ENCODE data around the gene ARHGAP29. TPM values are rescaled to one million over a fixed set of nuclear protein-coding genes. Genes with fewer than 3 reads are reported as not detected.

Gene ARHGAP29
- polyA plus RNA-seq, 2 of the 4 experiments (the other 2 are of a cell fraction): 14.3 to 29.7 TPM

GRCh38 chr1:94279462-94279861, 42.1 kb upstream of the ARHGAP29 start:
- no peak overlapping the region for H3K4me2 ChIP-seq
- H3K4me1 ChIP-seq: no peaks in the 10 kb centered on the region
- H3K4me3 ChIP-seq: no peak overlapping the region
- FAIRE-seq (no peak), DNase-seq (ENCODE audit: low read depth in 1 of 2, low spot score in 1 of 2) (no peak), ATAC-seq (no peak)
- POLR2A ChIA-PET: no interaction called here
- 90% methylated on average over 1 of the region's 1 CpG for WGBS (ENCODE audit: missing lambda C conversion rate)
- H3K9me3 ChIP-seq: no peaks in the 10 kb centered on the region
- no peak overlapping the region for H3K27ac ChIP-seq
- CTCF ChIA-PET: interaction anchor here (0.9 to 1.0 kb wide), 2 partner anchors 56 to 233 kb away, joined by 3 to 4 read pairs; no protein-coding TSS in a partner anchor
- no peak for TF ChIP-seq NFE2L2 (conservative IDR thresholded peaks at IDR 0.05; ENCODE audit: low read length)
- TF ChIP-seq CBX2 (IDR thresholded peaks at IDR 0.05; ENCODE audit: borderline replicate concordance, low read depth): no peak
- no peak for TF ChIP-seq JUNB (IDR thresholded peaks at IDR 0.05)
- no peak for TF ChIP-seq HEYL (CRISPR knock-in tag; IDR thresholded peaks at IDR 0.05)
- TF ChIP-seq FOXS1 (CRISPR knock-in tag; IDR thresholded peaks at IDR 0.05): no peak
- no peak for TF ChIP-seq HES2 (IDR thresholded peaks at IDR 0.05)
- no peak for TF ChIP-seq NR3C1 (IDR thresholded peaks at IDR 0.05)
- no peak for TF ChIP-seq EP300 (IDR thresholded peaks at IDR 0.05)
- no peak for TF ChIP-seq RARB (CRISPR knock-in tag; IDR thresholded peaks at IDR 0.05)
- no peak for TF ChIP-seq USF2 (IDR thresholded peaks at IDR 0.05)
- no peak for TF ChIP-seq HOXA7 (CRISPR knock-in tag; IDR thresholded peaks at IDR 0.05)
- no peak for TF ChIP-seq NPAS2 (CRISPR knock-in tag; IDR thresholded peaks at IDR 0.05; ENCODE audit: borderline replicate concordance)
- no peak for TF ChIP-seq HDAC2 (IDR thresholded peaks at IDR 0.05)
- no peak for TF ChIP-seq KDM5A (IDR thresholded peaks at IDR 0.05)
- no peak for TF ChIP-seq SMC3 (IDR thresholded peaks at IDR 0.05)
- no peak for TF ChIP-seq MAZ (IDR thresholded peaks at IDR 0.05; ENCODE audit: borderline replicate concordance, low read depth, low read length)
- TF ChIP-seq MAX (IDR thresholded peaks at IDR 0.05): no peak
- no peak for TF ChIP-seq ZNF302 (CRISPR knock-in tag; IDR thresholded peaks at IDR 0.05)
- no peak for TF ChIP-seq FOSB (CRISPR knock-in tag; IDR thresholded peaks at IDR 0.05)
- no peak for TF ChIP-seq ELK1 (IDR thresholded peaks at IDR 0.05; ENCODE audit: low read depth, low read length)

GRCh38 chr1:94279038-94279437, 41.7 kb upstream of the ARHGAP29 start:
- no peak for FAIRE-seq
- H3K9me3 ChIP-seq: no peaks in the 10 kb centered on the region
- ATAC-seq: no peak
- no peak overlapping the region for H3K4me3 ChIP-seq
- CTCF ChIA-PET: interaction anchor here (0.9 to 1.0 kb wide), 2 partner anchors 57 to 233 kb away, joined by 3 to 4 read pairs; no protein-coding TSS in a partner anchor
- POLR2A ChIA-PET: no interaction called here
- DNase-seq (ENCODE audit: low read depth in 1 of 2, low spot score in 1 of 2): no peak
- H3K4me2 ChIP-seq: no peak overlapping the region
- TF ChIP-seq ZSCAN20 (CRISPR knock-in tag; IDR thresholded peaks at IDR 0.05): no peak
- TF ChIP-seq HOXA7 (CRISPR knock-in tag; IDR thresholded peaks at IDR 0.05): no peak
- TF ChIP-seq NR3C1 (IDR thresholded peaks at IDR 0.05): no peak
- TF ChIP-seq ZFP36 (IDR thresholded peaks at IDR 0.05; ENCODE audit: borderline replicate concordance, partially characterized antibody): no peak
- no peak for TF ChIP-seq EHF (CRISPR knock-in tag; IDR thresholded peaks at IDR 0.05)
- no peak for TF ChIP-seq HDAC2 (IDR thresholded peaks at IDR 0.05)
- no peak for TF ChIP-seq CTCF (IDR thresholded peaks at IDR 0.05)
- TF ChIP-seq FOXS1 (CRISPR knock-in tag; IDR thresholded peaks at IDR 0.05): no peak
- TF ChIP-seq USF2 (IDR thresholded peaks at IDR 0.05): no peak
- no peak for TF ChIP-seq MYC (IDR thresholded peaks at IDR 0.05; ENCODE audit: borderline replicate concordance, low read length)
- no peak for TF ChIP-seq FOSL2 (IDR thresholded peaks at IDR 0.05)
- no peak for TF ChIP-seq FOSL2 (CRISPR knock-in tag; IDR thresholded peaks at IDR 0.05)
- no peak for TF ChIP-seq ATOH8 (CRISPR knock-in tag; IDR thresholded peaks at IDR 0.05; ENCODE audit: low read depth)
- no peak overlapping the region for H3K27ac ChIP-seq
- WGBS (ENCODE audit: missing lambda C conversion rate): 100% methylated on average over 1 of the region's 1 CpG
- no peaks in the 10 kb centered on the region for H3K4me1 ChIP-seq
